MV-4-11 (cell line): ENCODE results near the gene SLC25A25.

ENCODE experiments used
- DNase-seq: peaks from one replicate; lab custom pipeline; 2025; lab: John Stamatoyannopoulos, UW

SLC25A25 gene

DNA sequence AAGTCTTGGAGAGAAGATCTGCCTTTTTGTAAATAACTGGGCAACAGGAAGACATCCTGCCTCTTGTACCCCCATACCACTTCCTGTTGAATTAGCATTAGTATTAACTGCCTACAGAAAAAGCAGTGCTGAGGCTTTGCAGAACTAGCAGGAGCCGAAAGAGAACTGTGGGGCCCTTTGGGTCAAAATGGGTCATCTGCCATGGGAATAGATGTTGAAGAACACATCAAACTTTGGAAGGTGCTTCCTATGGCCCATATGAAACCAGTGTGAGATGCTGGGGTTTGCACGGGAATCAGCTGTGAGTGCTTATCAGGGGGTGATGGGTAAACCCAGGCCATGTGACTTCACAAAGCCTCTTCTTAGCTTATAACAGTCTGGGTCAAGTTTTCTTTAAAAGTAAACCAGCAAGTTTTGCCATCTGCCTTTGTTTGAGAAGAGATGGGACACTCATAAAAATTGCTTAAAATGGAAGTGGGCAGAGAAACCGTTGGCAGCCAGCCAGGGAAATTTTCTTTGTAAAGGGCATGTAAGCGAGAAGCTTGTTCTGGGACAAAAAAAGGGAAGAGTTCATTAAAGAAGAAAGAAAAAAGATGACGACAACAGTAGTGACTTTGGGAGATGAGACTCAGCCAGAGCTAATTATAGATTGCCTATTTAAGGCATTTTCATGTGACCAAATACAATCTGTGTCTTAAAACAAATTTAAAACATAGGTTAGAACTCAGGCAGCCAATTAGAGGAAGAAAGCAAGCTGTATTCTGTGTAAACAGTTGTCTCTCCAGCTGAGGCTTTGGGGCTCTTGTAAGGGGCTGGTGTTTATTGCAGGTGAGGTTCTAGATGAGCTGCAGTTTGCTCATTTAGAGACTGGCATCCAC is 4.4 kb downstream of the SLC25A25 start:
- peak; percentile 96 for DNase-seq

DNA sequence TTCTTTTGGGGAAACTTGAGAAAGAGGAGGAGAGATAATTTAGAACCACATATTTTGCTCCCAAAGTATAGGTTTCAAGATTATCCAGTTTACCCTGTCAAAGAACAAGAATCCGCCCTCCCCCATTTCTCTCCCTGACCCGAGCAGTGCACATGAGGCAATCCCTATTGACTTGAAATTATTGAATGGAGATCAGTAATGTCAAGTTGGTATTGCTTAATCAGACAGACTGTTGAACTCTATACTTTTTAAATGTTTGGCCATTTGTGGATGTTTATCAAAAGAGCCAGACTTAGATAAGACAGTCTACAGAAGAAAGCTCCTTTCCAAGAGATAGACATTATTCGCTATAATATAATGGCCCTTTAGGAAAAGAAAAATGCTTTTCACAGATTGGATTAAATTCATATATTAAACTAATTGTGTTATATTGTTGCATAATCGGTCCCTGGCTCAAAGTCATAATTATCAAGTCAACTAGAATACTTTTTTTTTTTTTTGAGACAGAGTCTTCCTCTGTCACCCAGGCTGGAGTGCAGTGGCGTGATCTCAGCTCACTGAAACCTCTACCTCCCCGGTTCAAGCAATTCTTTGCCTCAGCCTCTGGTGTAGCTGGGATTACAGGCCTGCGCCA is 5.3 kb downstream of the SLC25A25 start:
- DNase-seq: no peak

DNA sequence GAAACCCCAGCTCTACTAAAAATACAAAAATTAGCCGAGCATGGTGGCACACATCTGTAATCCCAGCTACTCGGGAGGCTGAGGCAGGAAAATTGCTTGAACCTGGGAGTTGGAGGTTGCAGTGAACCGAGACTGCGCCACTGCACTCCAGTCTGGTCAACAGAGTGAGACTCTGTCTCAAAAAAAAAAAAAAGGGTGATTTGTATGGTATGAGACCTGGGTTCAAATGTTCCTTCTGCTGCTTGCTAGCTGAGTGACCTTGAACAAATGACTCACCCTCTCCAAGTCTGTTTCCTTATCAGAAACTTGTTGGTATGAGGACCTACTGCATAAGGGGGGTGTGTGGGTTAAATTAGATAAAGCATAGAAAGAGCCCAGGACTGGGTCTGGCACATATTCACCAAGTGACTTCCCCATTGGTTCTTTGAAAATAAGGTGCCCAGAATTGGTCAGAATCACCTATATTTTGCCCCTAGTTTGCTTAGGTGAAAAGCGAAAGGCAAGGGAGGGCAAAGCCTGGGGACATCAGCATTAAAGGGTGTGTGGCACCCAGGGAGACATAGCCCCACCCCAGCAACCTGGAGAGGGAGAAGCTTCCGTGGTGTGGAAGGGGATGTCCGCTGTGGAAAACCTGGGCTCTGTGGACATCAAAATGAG is 9.9 kb downstream of the SLC25A25 start:
- DNase-seq: no peak

DNA sequence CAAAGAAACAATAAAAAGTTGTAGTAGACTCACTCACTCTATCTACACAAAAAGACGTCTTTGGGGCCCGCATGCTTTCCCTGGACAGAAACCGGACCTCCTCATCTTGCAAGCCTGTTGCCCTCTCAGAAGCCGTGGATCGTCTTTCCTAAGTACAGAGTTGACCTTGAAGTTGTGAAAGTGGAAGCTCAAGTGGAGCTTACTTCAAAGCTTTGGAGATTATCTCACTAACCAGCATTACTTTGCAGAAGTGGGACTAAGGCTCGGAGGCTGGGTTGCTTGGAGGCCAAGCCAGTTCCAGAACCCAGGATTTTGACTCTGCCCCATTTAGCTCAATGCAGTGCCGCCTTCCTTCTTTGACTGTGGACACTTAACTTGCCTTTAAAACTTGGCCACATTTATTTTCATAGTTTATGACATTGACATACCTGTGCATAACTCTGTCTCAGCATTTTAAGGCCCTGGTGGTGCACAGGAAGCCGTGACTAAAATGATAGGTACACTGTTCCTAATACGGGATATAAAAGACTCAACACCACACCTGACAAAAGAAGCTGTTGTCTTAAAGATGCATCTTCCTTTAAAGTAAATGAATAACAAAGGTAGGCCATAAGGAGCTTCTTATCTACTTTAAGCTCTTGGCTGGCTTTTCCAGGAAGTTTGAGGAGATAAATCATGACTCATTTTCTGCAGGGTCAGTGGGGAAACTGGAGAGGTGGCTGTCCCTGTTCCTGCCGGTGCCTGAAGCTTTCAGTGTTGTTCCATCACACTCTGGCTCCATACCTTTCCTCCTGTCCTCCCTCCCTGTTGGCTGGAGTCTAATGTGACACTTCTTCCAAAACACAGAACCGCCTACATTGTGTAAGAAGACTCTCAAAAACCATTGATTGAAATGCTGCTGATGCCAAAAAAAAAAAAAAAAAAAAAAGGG is 10.7 kb downstream of the SLC25A25 start:
- peak; percentile 91 for DNase-seq

DNA sequence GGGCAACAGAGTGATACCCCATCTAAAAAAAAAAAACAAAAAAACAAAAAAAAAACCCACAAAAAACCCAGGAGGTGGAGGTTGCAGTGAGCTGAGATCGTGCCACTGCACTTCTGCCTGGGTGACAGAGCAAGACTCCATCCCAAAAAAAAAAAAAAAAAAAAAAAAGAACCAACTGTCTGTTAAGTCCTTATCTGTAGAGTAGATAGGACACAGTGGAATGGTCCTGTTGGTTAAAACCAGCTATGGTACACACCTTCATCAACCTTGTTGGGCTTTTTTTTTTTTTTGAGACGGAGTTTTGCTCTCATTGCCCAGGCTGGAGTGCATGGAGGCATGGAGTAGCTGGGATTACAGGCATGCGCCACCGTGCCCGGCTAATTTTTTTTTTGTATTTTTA is 12.2 kb downstream of the SLC25A25 start:
- no peak for DNase-seq

DNA sequence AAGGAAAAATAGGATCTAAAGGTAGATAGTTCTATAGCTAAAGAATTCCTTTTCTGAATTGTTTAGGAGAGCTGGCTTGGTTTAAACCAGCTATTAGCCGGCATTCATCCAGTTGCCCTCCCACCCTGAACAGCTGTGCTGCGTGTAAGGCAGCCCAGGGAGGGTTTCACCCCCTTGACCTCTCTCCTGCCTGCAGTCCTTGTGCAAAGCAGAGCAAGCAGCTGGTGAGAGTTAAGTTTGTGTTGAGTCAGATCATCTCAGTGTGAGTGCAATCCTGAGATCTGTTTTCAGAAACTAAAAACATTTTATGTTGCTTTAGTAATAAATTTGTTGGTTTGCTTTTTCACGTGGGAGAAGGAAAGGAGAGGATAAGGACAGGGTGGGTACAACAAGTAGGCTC is 13.0 kb downstream of the SLC25A25 start:
- DNase-seq: no peak

DNA sequence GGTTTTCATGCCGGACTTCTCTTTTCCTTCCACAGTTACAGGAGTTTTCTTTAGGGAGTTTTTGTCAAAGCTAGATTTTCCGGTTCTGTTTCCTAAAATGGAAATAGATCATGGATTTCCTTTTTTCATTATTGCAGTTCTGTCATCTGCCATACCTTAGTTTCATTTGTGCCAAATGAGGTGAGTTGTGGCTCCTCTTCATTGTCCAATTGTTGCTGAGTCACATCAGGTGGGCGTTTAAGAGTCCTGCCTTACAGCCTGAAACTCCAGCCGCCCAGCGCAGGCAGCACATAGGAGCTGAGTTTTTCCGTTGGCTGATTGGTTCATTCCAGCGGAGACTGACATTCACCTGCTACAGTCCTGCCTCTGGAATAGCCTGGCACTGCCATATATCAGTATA is 14.1 kb downstream of the SLC25A25 start:
- no peak for DNase-seq

DNA sequence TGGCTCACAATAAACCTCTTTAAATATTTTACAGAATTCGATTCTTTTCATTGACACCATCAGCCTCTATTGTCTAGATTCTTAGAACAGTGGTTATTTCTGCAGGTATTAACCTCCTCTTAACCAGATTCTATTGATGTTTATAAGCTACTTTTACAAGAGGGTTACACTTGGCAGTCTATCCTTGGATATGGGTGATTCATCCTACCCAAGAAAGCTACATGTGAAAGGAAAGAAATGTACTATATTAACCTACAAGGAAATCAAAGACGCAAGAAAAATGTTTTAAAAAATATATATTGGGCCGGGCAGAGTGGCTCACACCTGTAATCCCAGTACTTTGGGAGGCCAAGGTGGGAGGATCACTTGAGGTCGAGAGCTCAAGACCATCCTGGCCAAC is 16.7 kb downstream of the SLC25A25 start:
- DNase-seq: no peak

DNA sequence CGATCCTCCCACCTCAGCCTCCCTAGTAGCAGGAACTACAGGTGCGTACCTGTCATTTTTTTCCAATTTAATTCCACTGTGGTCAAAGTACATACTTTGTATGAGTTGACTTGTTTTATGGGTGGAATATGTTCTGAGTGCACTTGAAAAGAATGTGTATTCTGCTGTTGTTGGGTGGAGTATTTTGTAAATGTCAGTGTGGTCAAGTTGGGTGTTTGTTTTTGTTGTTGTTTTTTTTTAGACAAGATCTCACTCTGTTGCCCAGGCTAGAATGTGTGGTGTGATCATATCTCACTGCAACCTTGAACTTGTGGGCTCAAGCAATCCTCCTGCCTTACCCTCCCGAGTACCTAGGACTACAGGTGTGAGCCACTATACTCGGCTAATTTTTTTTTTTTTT is 17.9 kb downstream of the SLC25A25 start:
- DNase-seq: no peak

DNA sequence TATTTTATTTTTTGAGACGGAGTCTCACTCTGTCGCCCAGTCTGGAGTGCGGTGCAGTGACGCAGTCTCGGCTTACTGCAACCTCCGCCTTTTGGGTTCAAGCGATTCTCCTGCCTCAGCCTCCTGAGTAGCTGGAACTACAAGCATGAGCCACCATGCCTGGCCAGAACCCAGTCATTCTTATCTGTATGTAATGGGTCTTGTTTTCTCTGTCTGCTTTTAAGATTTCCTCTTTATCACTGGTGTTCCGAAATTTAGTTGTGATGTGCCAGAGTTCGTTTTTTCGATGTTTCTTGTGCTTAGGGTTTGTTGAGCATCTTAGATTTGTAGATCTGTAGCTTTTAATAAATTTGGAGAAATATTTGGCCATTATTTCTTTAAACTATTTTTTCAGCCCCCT is 19.2 kb downstream of the SLC25A25 start:
- DNase-seq: no peak

DNA sequence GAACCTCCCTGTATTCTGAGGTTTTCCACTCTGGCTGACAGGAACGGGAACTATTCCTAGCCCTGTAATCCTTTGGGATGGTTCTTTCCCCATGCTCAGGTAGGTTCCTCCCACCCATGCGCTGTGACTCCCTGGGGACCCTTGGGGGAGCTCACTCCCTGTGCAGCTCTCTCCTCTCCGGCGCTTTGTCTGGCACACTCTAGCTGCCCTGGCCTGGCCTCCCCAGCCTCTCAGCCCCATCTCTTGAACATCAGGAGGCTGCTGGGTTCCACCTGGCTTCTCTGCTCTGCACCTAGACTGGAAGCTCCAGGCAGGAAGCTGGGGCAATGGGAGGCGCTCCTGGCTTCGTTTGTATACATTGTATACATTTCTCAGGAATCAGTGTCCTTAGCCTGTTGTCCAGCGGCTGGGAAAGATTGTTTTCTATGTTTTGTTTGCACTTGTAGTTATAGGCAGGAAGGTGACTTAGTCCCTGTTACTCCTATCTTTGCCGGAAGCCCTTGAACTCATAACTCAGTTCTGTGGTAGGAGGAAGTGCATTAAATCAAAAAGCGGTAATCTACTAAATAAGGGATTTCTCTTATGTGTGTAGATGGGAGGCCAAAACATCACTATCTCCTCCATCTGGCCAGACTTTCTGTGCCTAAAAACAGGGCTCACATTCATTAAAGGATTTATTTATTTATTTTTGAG is 20.4 kb downstream of the SLC25A25 start:
- DNase-seq: no peak

DNA sequence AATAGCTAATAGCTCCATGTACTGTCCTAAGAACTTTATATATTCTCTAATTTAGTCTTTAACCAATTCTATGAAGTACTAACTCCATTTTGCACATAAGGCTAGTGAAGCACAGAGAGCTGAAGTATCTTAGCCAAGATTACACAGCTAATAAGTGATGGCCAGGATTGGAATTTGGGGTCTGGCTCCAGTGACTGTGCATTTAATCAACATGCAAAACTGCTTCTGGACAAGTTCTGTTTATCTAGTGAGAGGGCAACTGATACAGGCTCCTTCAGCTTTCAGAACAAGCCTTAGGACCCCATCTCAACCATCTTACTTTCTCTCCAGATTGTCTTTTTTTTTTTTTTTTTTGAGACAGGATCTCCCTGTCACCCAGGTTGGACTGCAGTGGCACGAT is 21.3 kb downstream of the SLC25A25 start:
- no peak for DNase-seq

DNA sequence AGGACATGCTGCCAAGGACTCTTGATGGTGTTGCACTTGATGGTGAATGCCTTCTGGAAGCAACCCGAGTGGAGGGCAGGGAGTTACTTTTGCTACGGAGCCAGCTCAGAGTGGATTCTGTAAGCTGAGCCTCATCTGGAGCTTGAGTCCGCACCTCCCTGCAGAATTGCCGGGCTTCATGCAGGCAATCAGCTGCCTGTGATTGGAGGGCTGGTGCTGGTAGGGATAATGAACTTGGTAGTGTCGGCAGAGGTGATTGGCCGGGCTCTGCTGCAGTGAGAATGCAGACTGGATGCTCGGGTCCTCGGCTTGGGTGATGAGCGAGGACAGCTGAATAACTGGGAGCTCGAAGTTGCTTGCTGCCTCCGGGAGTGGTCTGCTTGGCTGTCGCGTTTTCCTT is 23.1 kb downstream of the SLC25A25 start:
- no peak for DNase-seq

DNA sequence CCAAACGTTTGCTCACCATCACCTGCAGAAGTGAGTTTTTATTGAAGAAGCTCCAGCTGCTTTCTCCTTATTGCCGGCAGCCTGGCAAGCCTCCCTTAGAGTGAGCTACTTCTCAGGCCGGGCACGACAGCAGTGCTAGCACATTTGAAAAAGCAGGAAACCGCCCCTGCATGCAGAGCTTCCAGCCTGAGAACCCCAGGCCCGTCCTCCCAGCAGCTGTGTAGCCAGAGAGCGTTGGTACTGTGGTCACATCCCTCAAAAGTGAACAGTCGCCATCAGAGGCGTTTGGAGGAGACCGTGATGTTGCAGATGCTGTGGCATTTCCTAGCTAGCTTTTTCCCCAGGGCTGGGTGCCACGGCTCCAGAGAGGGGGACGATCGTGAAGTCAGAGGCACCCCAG is 23.5 kb downstream of the SLC25A25 start:
- peak; percentile 31 for DNase-seq

DNA sequence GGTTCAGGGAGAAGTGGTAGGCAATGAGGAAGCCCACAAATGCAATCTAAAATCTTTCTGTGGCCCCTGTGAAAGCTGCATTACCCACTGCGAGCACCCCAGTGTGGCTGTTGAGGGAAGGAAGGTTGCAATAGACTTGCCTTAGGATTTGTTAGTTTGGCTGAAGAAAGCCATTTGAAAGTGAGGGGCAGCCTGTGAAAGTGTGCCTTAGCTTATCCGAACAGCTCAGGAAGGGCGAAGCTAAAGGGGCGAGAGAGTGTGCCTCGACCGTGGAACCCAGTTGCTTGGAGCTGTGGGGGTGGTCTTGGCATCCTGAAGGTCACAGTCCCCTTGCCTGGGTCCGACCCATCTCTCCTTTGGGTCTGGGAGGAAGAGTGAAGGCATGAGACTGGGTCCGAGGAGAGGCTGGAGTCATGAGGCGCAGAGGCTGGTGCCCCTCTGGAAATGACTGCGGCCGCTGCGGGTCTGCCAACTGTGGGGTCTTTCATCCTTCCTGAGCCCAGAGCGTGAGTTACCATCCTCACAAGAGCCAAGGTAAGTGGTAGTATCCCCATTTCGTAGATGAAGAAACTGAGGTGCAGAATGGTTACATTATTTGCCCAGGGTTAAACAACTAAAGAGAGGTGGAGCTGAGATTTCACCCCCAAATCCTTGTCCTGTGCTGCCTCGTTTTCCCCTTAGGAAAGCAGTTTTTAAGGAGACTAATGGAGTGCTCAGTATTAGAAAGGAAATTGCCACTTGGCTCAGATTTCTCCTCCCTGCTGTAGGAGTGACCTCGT is 24.4 kb downstream of the SLC25A25 start:
- DNase-seq: peak; percentile 29

DNA sequence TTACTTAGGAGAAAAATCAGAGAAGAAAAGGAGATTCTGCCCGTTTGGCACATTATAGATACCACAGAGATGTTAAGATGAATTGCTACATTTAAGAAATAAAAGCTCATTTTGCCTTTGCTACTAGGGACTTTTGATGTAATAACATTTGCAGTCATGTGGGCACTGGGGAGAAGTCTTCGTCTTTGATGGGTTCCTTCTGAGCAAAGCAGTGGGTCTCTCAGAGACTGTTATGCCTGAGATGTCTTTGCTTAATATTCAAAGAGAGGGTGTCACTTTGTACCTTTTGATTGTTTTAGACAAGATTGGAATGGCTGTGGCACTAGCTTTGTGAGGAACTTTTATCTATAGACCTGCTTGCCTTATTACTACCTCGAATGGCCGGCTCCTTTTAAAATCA is 25.0 kb downstream of the SLC25A25 start:
- DNase-seq: no peak

DNA sequence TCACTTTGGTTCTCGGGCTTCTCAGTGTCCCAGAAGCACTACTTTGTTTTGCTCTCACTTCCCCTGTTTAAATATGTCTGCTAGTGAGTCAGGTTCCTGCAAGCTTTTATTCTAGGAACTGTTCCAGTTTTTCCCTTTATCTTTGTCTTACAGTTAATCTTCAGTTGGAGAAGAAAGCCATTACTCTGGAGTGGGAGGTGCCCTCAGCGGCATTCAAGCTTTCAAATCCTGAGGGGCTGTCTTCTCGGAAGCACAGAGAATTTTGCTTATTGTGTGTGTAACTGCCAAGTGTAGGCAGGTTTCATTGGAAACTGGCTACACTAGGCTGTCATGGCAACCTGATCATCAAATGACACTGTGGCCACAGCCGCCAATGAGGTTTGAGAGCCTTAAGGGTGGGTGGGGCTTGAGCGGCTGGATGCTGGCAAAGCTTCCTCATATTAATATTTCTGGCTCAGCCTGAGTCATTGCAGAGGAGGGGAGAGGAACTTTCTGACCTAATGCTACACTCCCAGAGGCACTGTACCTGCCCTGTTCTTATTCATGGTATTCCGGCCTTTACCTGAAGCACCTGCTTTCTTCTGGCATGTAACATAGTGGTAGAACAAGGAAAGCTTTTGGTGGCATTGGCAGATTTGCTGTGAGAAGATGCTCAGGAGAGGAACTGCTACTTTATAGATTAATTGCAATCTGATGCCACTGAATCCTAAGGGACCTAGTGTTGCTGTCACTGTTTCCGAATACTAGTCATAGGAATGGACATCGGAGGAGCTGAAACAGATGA is 26.3 kb downstream of the SLC25A25 start:
- peak; percentile 99 for DNase-seq

DNA sequence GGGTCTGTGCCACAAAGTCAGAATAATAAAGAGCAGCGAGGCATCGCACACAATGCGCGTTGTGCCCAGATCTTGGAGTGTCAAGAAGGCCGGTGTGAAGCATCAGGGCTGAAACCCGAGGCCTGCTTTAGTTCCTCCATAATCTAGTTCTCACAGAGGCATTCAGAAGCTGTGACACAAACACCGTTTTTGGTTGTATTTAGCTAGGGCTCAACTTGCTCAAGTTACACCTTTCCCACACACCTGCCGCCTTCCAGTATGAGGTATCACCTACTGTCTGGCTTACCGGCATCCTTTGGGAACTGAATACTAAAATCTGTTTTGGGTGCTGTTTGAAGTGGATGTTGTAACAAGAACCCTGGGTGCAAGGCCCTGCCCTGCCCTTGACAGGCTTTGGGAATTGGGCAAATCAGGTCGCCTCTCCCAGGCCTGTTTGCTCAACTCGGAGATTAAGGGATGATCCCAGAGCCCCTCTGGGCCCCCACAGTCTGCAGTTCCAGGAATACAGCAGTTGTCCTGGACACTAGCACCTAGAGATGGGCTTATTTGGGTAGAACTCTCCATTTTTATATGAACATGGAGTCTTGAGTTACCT is 27.0 kb downstream of the SLC25A25 start:
- no peak for DNase-seq
